DMS 273 treated with DMSO at 0.1 percent for 48 hours (cell line): ENCODE data around the gene RPL39.
"Not testable (repeated sequence)": the region's sequence is repeated elsewhere in the genome, so short reads cannot be mapped to it uniquely, and the experiment has no call there.

Source experiments
- DNase-seq: peaks from one replicate; lab custom pipeline; 2025; lab: John Stamatoyannopoulos, UW

RPL39 gene

DNA sequence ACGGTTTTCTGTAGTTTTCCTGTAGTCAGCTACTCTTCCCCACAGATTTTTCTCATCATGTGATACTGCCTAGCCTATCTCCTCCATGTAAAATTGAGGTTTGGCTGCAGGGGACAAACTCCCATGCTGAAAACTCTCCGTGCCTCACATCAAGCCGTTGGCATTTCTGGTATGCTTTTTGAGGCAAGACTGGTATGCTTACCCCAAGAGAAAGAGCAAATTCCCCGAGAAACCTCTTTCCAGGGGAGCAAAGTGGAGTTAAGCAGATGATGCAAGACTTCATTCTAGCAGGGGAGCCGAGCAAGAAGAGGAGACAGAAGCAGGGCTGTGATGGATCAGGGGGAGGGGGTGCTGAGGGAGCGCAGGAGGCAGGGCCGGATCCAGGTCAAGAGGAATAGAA lies 28.2 kb downstream of the RPL39 start:
- DNase-seq, result no peak

- DNase-seq, result no peak
Observed at GRCh38 chrX:119762718-119763117, 28.7 kb downstream of the RPL39 start.

DNA sequence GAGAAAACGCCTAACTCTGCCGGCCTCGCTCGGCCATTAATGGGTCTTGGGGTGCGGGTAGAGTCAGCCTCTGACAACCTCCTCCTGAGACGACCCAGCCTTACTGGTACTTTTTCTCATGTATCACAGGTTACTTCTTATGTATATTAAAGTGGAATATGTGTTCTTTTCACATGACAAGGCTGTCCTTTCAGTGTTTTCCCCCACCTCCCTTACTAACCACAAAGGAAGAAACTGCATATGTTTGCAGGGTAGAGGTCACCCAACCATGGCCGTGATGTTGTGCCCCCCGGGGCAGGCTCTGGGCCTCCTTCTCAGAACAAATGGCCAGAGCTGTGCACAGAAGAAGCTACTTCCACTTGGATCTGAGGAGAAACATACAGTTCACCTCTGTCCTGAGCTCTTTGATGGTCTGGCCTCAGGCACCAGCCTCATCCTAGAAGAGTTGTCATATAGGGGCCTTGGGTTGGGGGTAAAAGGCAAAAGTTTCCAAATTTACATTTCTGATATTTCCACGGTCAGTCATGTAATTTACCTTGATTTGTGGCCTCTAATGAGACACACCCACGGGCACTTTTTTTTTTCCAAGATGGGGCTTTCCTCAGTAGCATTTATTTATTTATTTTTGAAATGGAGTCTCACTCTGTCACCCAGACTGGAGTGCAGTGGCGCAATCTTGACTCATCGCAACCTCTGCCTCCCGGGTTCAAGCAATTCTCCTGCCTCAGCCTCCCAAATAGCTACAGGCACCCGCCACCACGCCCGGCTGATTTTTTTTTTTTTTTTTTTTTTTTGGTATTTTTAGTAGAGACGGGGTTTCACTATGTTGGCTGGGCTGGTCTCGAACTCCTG lies 31.2 kb downstream of the RPL39 start:
- DNase-seq, result no peak

- DNase-seq, result no peak
Observed at GRCh38 chrX:119759248-119759766, 32.1 kb downstream of the RPL39 start.

DNA sequence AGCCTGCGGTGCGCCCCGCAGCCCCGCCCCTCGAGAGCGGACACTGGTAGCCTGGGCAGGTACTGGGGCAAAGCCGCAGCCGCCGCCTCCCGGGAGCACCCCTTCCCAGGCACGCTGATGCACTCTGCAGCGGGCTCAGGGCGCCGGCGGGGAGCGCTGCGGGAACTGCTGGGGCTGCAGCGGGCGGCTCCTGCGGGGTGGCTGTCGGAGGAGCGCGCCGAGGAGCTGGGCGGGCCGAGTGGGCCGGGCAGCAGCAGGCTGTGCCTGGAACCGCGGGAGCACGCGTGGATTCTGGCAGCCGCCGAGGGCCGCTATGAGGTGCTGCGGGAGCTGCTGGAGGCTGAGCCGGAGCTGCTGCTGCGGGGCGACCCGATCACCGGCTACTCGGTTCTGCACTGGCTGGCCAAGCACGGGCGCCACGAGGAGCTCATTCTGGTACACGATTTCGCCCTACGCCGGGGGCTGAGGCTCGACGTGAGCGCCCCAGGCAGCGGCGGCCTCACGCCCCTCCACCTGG lies 32.6 kb downstream of the RPL39 start:
- DNase-seq, result no peak

DNA sequence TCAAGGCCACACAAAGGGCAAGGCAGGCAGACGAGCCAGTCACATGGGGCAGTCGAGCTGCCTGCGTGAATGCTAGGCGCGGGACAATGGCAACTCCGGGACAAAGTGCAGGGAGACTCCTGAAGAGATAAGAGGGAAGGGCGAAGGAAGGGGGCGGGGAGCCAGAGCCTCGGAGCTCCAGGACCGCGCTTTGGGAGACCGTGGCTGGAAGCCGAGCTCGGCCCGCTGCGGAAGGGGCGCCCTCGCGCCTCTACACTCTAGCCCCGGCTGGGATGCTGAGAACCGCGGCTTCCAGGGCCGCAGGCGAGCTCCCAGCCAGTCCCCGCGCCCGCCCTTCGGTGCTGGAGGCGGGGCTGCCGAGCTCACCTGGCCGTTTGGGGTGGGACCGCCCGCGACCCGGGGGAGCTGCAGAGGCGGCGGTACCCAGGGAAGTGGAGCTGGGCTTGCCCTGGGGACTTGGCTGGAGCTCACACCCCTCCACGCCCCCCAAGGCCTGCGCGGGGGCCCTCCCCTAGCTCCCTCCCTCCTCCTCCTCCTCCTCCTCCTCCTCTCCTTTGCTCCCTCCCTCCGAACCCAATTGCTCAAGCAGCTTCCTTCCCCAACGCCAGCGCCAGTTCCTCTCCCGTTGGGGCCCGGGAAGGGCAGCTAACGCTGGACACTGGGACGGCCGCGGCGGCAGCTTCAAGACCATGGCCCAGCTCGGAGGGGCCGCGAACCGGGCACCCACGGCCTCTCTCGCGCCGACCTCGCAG lies 33.3 kb downstream of the RPL39 start, which contains the start of gene SOWAHD:
Gene SOWAHD (plus strand): TSS at position 610 of the 752 bp plus-strand sequence. CDS start 80 bp downstream, at position 690.
- no peak for DNase-seq

- no peak for DNase-seq
Observed at GRCh38 chrX:119757646-119757978, 33.8 kb downstream of the RPL39 start.

DNA sequence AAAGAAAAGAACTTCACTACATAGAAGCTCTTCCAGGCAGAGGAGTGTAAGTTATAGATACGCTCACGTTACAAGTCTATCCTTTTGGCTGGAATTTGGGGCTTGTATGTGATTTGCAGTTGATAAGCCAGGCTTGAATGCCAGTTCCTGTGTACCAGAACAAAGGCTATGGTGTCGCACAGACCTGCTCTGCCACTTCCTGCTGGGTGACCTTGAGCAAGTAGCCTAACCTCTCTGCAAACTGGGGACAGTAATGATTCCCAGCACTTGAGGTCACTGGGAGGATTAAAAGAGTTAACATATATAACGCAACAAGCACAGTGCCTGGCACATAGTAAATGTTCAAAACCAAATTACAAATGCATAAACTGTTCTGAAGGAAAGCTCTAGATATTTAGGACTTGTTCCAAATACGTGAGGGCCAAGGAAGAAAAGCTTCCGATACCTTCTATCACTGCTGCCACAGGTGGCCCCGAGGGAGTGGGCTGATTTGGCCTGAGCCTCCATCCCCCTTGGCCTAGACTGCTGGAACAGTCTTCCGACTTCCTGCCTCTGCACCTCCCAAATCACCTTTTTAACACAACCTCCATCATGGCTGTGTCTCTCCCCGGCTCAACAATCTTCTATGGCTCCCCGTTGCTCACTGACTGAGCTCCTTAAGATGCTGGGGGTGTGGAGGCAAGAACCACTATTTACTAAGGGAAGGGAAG lies 34.3 kb downstream of the RPL39 start:
- DNase-seq, result no peak

DNA sequence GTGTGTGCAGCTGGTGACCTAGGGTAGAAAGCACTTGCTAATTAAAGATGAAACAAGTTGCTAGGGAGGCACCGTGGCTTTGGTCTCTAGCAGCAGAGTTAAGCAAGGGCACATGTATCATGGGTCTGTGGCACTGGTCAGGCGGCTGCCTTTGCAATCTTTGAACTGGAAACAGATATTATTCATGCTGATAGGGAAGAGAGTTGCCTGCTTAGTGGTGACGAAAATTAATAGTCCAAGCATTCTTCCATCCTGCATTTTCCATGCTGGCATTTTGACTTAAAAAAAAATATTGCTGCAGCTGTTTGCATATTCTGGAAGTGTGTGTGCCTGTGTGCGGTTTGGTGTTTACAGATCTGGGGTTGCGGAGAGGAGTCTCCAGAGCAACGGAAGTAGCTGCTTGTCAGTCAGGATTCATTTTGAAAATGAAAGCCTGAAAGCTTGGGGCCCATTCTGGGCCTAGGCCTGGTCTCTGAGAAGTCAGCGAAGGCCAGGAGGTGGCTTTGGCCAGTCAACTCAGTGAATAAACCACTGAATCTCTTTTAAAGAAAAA lies 35.4 kb downstream of the RPL39 start:
- no peak for DNase-seq

- DNase-seq, result no peak
Observed at GRCh38 chrX:119753639-119754257, 37.7 kb downstream of the RPL39 start.

DNA sequence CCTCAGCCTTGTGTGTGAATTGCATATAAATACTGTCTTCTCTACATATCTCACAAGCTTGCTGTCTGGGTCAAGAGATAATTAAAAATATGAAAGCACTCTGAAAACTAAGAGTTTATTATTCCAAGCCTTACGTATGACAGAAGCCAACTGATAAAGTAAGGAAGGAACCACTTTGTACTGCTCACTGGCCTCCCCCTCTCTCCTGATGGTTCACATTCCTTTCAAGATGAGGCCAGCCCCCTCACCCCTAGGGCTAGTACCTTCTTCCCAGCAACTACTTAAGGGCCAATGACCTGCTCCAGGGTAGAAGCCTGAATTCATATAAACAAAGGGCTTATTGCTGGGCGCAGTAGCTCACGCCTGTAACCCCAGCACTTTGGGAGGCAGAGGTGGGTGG lies 38.4 kb downstream of the RPL39 start:
- DNase-seq, result no peak

DNA sequence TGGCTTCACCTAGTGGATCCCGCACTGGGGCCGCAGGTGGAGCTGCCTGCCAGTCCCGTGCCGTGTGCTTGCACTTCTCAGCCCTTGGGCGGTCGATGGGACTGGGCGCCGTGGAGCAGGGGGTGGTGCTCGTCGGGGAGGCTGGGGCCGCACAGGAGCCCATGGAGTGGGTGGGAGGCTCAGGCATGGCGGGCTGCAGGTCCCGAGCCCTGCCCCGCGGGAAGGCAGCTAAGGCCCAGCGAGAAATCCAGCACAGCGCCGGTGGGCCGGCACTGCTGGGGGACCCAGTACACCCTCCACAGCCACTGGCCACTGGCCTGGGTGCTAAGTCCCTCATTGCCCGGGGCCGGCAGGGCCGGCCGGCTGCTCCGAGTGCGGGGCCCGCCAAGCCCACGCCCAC lies 40.7 kb downstream of the RPL39 start:
- DNase-seq, result not testable (repeated sequence)

GRCh38 chrX:119750131-119750530 lies 41.3 kb downstream of the RPL39 start:
- DNase-seq, result not testable (repeated sequence)

- DNase-seq, result no peak
Observed at GRCh38 chrX:119745283-119745848, 46.1 kb downstream of the RPL39 start.

DNA sequence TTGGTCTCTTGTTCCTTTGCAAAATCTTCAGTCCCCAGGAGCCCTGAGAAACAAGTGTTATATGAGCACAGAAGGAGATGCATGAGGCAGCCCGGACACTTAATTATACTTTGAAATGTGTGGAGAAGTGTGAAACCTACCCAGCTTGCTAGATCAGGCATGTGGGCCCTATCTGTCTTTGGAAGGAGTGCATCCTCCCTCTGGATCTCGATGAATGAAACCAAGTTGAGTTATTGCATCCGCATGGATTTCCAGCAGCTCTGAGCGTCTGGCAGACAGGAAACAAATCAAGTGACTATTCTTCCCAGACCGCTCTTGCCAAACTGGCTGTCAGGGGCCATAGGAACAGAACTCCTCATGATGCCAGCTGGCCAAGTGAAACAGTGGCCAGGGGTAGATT lies 52.7 kb downstream of the RPL39 start:
- DNase-seq, result no peak
